Ishikawa (cell line): Measurements from ENCODE around the gene SMARCD3.

Source experiments
- MAX ChIP-seq: IDR thresholded peaks from 2 replicates; pipeline ENCODE4 v1.6.1; 2012
- YY1 ChIP-seq: IDR thresholded peaks from 2 replicates; pipeline ENCODE4 v1.6.1; 2012; ENCODE audit warnings: low read depth

- TF ChIP-seq MAX, result no peak
- no peak for TF ChIP-seq YY1
Observed at GRCh38 chr7:151260883-151261282, 12.4 kb upstream of the SMARCD3 start.
